Pulmonary artery endothelial cell (primary cell): ENCODE measurements around the gene SYT12. TPM values are rescaled to one million over a fixed set of nuclear protein-coding genes. Genes with fewer than 3 reads are reported as not detected.
"Not testable (repeated sequence)": the region's sequence is repeated elsewhere in the genome, so short reads cannot be mapped to it uniquely, and the experiment has no call there.

Source experiments
- DNase-seq: peaks from one replicate; pipeline ENCODE4 v3.0.0-alpha.2; 2011; ENCODE audit warnings: low read depth, low spot score
- total RNA-seq: library from RNA; depleted of rRNA; stranded (reverse); fragments of >200 nt; gene quantifications from 2 replicates; pipeline ENCODE4 v1.2.3, GENCODE V29; 2014

SYT12 gene
- total RNA-seq, 1 donor from 2014 or later = not detected

- DNase-seq = no peak
Measured at GRCh38 chr11:66996609-66997273, 26.2 kb upstream of the SYT12 start.

GRCh38 chr11:66999555-66999954 is 23.4 kb upstream of the SYT12 start:
- DNase-seq = no peak

- DNase-seq = no peak
Measured at GRCh38 chr11:67001332-67001731, 21.6 kb upstream of the SYT12 start.

GRCh38 chr11:67002297-67002913 is 20.5 kb upstream of the SYT12 start:
- DNase-seq = no peak

GRCh38 chr11:67002921-67003411 is 20.0 kb upstream of the SYT12 start:
- DNase-seq = no peak

GRCh38 chr11:67005200-67005599 is 17.7 kb upstream of the SYT12 start:
- not testable (repeated sequence) for DNase-seq

GRCh38 chr11:67006029-67006884 is 16.7 kb upstream of the SYT12 start:
- DNase-seq = no peak

GRCh38 chr11:67007126-67007525 is 15.8 kb upstream of the SYT12 start:
- DNase-seq = no peak

GRCh38 chr11:67010296-67010905 is 12.5 kb upstream of the SYT12 start:
- no peak for DNase-seq

GRCh38 chr11:67013511-67014045 is 9.4 kb upstream of the SYT12 start:
- DNase-seq = no peak

- DNase-seq = no peak
Measured at GRCh38 chr11:67014343-67014742, 8.6 kb upstream of the SYT12 start.

GRCh38 chr11:67015048-67015447 is 7.9 kb upstream of the SYT12 start:
- no peak for DNase-seq

GRCh38 chr11:67016550-67016949 is 6.4 kb upstream of the SYT12 start:
- DNase-seq = no peak

- no peak for DNase-seq
Measured at GRCh38 chr11:67020949-67021348, 2.0 kb upstream of the SYT12 start.

- no peak for DNase-seq
Measured at GRCh38 chr11:67022341-67022933, 497 bp upstream of the SYT12 start.

- DNase-seq = no peak
Measured at GRCh38 chr11:67023957-67024353, 1.0 kb downstream of the SYT12 start.

GRCh38 chr11:67024410-67024809 is 1.5 kb downstream of the SYT12 start:
- DNase-seq = no peak

GRCh38 chr11:67024966-67025365 is 2.0 kb downstream of the SYT12 start:
- no peak for DNase-seq

GRCh38 chr11:67025750-67026149 is 2.8 kb downstream of the SYT12 start:
- DNase-seq = no peak

GRCh38 chr11:67026941-67027340 is 4.0 kb downstream of the SYT12 start:
- no peak for DNase-seq

- DNase-seq = no peak
Measured at GRCh38 chr11:67027483-67027930, 4.6 kb downstream of the SYT12 start.
